Measurements from ENCODE around the gene FBXO46.
"Not testable (repeated sequence)": the region's sequence is repeated elsewhere in the genome, so short reads cannot be mapped to it uniquely, and the experiment has no call there.

FBXO46 gene

GRCh38 chr19:45720065-45720464 is 10.6 kb downstream of the FBXO46 start:
- DNase-seq: not testable (repeated sequence)

- DNase-seq: no peak
These were observed 12.6 kb downstream of the FBXO46 start for GRCh38 chr19:45717983-45718650.

GRCh38 chr19:45717131-45717982 is 13.3 kb downstream of the FBXO46 start:
- peak; percentile 97 for DNase-seq

- peak; percentile 34 for DNase-seq
These were observed 14.2 kb downstream of the FBXO46 start for GRCh38 chr19:45716359-45717130.

GRCh38 chr19:45715139-45715538 is 15.6 kb downstream of the FBXO46 start:
- DNase-seq: no peak

GRCh38 chr19:45713141-45713540 is 17.6 kb downstream of the FBXO46 start:
- DNase-seq: no peak

- DNase-seq: no peak
These were observed 18.0 kb downstream of the FBXO46 start for GRCh38 chr19:45712699-45713067.

GRCh38 chr19:45711851-45712698 is 18.6 kb downstream of the FBXO46 start:
- no peak for DNase-seq

- no peak for DNase-seq
These were observed 20.2 kb downstream of the FBXO46 start for GRCh38 chr19:45710356-45711130.

- no peak for DNase-seq
These were observed 24.8 kb downstream of the FBXO46 start for GRCh38 chr19:45705710-45706415.

- no peak for DNase-seq
These were observed 25.6 kb downstream of the FBXO46 start for GRCh38 chr19:45705115-45705514.

GRCh38 chr19:45701676-45702075 is 29.0 kb downstream of the FBXO46 start:
- DNase-seq: no peak

GRCh38 chr19:45693106-45693788 is 37.4 kb downstream of the FBXO46 start:
- peak; percentile 24 for DNase-seq

- DNase-seq: peak; percentile 100
These were observed 38.2 kb downstream of the FBXO46 start, which contains the start of gene QPCTL for GRCh38 chr19:45692187-45693105. QPCTL (plus strand) TSS chr19:45692666; CDS start chr19:45692704, 38 bp downstream.

GRCh38 chr19:45691516-45692186 is 39.0 kb downstream of the FBXO46 start, which contains the start of gene SNRPD2:
SNRPD2 (minus strand) TSS chr19:45691953; CDS start chr19:45691888, 65 bp downstream.
- peak; percentile 95 for DNase-seq

GRCh38 chr19:45687599-45687998 is 43.1 kb downstream of the FBXO46 start:
- DNase-seq: no peak

- not testable (repeated sequence) for DNase-seq
These were observed 45.7 kb downstream of the FBXO46 start for GRCh38 chr19:45685045-45685444.

GRCh38 chr19:45682908-45683307 is 47.8 kb downstream of the FBXO46 start:
- DNase-seq: no peak
